Epithelial cell of proximal tubule (primary cell): ENCODE data around the gene ADPRHL1. TPM values are rescaled to one million over a fixed set of nuclear protein-coding genes. Genes with fewer than 3 reads are reported as not detected.

Experiments
- DNase-seq: peaks from one replicate; pipeline ENCODE4 v3.0.0-alpha.2; 2011; ENCODE audit warnings: low read depth
- H3K4me3 ChIP-seq: 2 replicates; pipeline ENCODE4 v1.5.1; 2011; ENCODE audit warnings: low read depth, mild to moderate bottlenecking, low read length
- CTCF ChIP-seq: conservative IDR thresholded peaks from 2 replicates; pipeline ENCODE4 v1.5.1; 2012; ENCODE audit warnings: low read depth, mild to moderate bottlenecking, low read length
- total RNA-seq: library from RNA; depleted of rRNA; stranded (reverse); fragments of >200 nt; gene quantifications from 2 replicates; pipeline ENCODE4 v1.2.3, GENCODE V29; 2015

The ADPRHL1 gene
- total RNA-seq, 1 donor from 2014 or later: 3.3 TPM

- TF ChIP-seq CTCF: no peak
- peak; percentile 25 for DNase-seq
- peak overlapping the region; percentile 50 for H3K4me3 ChIP-seq
These were observed 42.7 kb downstream of the ADPRHL1 start for GRCh38 chr13:113410472-113411201.

GRCh38 chr13:113408562-113408961, 44.7 kb downstream of the ADPRHL1 start:
- no peak overlapping the region for H3K4me3 ChIP-seq
- TF ChIP-seq CTCF: no peak
- no peak for DNase-seq

- DNase-seq: no peak
- TF ChIP-seq CTCF: no peak
- no peak overlapping the region for H3K4me3 ChIP-seq
These were observed 45.5 kb downstream of the ADPRHL1 start for GRCh38 chr13:113407531-113408393.

- TF ChIP-seq CTCF: no peak
- no peak for DNase-seq
- H3K4me3 ChIP-seq: no peak overlapping the region
These were observed 46.2 kb downstream of the ADPRHL1 start for GRCh38 chr13:113407103-113407530.

GRCh38 chr13:113406321-113407102, 46.8 kb downstream of the ADPRHL1 start:
- TF ChIP-seq CTCF: no peak
- DNase-seq: no peak

GRCh38 chr13:113405481-113406300, 47.6 kb downstream of the ADPRHL1 start:
- no peak for TF ChIP-seq CTCF
- no peak overlapping the region for H3K4me3 ChIP-seq
- no peak for DNase-seq

More at GRCh38 chr13:113406321-113407102, 46.8 kb downstream of the ADPRHL1 start:
- no peak overlapping the region for H3K4me3 ChIP-seq
